ENCODE measurements around the gene STARD5. TPM values are rescaled to one million over a fixed set of nuclear protein-coding genes. Genes with fewer than 3 reads are reported as not detected.

Gene STARD5
- total and polyA plus RNA-seq, 2 of the 8 experiments (the other 6 are each of a cell fraction or from before 2014, with no cell fraction given), result 5.5 to 10.4 TPM

DNA sequence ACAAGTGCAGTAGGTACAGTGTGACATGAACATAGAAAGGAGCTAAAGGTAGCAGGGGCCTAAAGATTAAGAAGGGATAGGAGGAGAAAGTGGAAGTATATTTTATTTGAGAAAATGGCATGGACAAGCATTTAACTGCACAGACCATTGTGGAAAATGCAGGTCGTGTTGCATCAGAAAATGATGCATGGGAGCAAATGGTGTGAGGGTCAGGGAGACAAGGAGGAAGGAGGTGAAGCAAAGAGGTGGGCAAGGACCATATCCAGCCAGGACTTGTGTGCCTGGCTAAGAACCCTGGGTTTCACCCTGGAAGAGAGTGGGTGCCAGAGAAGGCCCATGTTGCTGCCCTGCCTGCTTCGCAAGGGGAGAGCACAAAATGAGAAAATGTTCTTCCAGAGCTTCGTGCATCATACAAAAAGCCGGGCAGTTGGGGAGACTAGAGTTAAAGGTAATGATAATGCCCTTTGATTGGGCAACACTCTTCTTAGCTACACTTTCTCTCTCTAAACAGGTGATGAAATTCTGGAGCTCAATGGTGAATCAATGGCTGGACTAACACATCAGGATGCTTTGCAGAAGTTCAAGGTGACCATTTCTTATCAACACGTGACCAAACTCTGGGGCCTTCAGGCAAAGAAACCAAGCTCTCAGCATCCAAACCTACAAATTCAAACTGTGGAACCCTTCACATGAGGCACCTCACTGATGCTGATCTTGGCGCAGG lies 45.5 kb downstream of the STARD5 start:
- no peaks in the 10 kb centered on the region for H4K20me1 ChIP-seq (replicated peaks in 1 of 2; ENCODE audit: control insufficient read depth in 1 of 2, insufficient read depth in 2 of 2, low read length in 2 of 2)
- no peak overlapping the region for H2BK120ac ChIP-seq (replicated peaks; ENCODE audit: low read depth, low read length)
- H3K4ac ChIP-seq (replicated peaks; ENCODE audit: insufficient read length, low read depth, low read length), result no peak overlapping the region
- no peak overlapping the region for H2AK5ac ChIP-seq (ENCODE audit: low read depth, low read length)
- H3K79me2 ChIP-seq (ENCODE audit: control insufficient read depth in 1 of 2, insufficient read depth in 2 of 2, low read length in 2 of 2), result no peaks in the 10 kb centered on the region
- H2BK20ac ChIP-seq (ENCODE audit: low read length), result no peak overlapping the region
- DNase-seq (ENCODE audit: low read depth in 1 of 2, low spot score in 2 of 2) (no peak), FAIRE-seq (no peak)
- H3K23me2 ChIP-seq (ENCODE audit: low read depth, low read length), result no peaks in the 10 kb centered on the region
- no peak overlapping the region for H3K14ac ChIP-seq (ENCODE audit: insufficient read length)
- peaks cover 6 to 12% of the 10 kb centered on the region in 2 experiments; a peak in 2 of 4 replicates for H3K9me3 ChIP-seq (ENCODE audit: insufficient read depth in 2 of 2, low read depth in 1 of 2, low read length in 1 of 2)
- WGBS, 2 experiments (ENCODE audit: extremely low coverage in 1 of 2, insufficient coverage in 1 of 2, insufficient read length in 1 of 2, insufficient replicate concordance in 2 of 2, low coverage in 1 of 2, low lambda C conversion rate in 2 of 2, missing lambda C conversion rate in 1 of 2), result 88% methylated on average over 6 of the region's 6 CpGs; no CpG with 5 or more reads in 1 of the 2 experiments
- H3K4me1 ChIP-seq (replicated peaks in 1 of 4; ENCODE audit: control insufficient read depth in 3 of 4, insufficient read depth in 4 of 4, low read length in 3 of 4), result no peaks in the 10 kb centered on the region
- POLR2A ChIA-PET (ENCODE audit: partially characterized antibody), result no interaction called here
- H2BK15ac ChIP-seq (ENCODE audit: low read length), result no peak overlapping the region
- no peak overlapping the region for H4K91ac ChIP-seq (replicated peaks; ENCODE audit: insufficient read length, low read length)
- H3K9ac ChIP-seq (replicated peaks in 1 of 4; ENCODE audit: extremely low read depth in 1 of 4, low read depth in 3 of 4, low read length in 3 of 4), result no peak overlapping the region
- H3K36me3 ChIP-seq (ENCODE audit: control insufficient read depth in 2 of 4, insufficient read depth in 4 of 4, low read length in 3 of 4), result no peaks in the 10 kb centered on the region
- H3K79me1 ChIP-seq (ENCODE audit: low read depth, low read length), result no peaks in the 10 kb centered on the region
- CTCF ChIA-PET (ENCODE audit: partially characterized antibody), result interaction anchor here (1.8 to 3.3 kb wide), 3 partner anchors 12 to 122 kb away, joined by 5 to 21 read pairs (median 14); no protein-coding TSS in a partner anchor
- H4K5ac ChIP-seq (ENCODE audit: insufficient read length, low read depth, low read length), result no peak overlapping the region
- H2BK5ac ChIP-seq (ENCODE audit: low read depth, low read length), result no peak overlapping the region
- no peak overlapping the region for H2AFZ ChIP-seq (ENCODE audit: low read length)
- no peak overlapping the region for H3K56ac ChIP-seq (replicated peaks; ENCODE audit: insufficient read length, low read depth, low read length)
- no peak overlapping the region for H3K18ac ChIP-seq (ENCODE audit: extremely low read depth, low read length)
- no peak overlapping the region for H3K4me2 ChIP-seq (ENCODE audit: insufficient read depth in 1 of 2, low read depth in 2 of 2, low read length in 2 of 2)
- H3K4me3 ChIP-seq (ENCODE audit: extremely low read depth in 1 of 4, insufficient read depth in 2 of 4, low read depth in 3 of 4, low read length in 4 of 4), result no peak overlapping the region
- H2BK12ac ChIP-seq (ENCODE audit: low read depth, low read length), result no peak overlapping the region
- no peak overlapping the region for H4K8ac ChIP-seq (ENCODE audit: extremely low read depth, insufficient read depth, low read length)
- H3K27ac ChIP-seq (ENCODE audit: low read depth, low read length), result no peak overlapping the region
- H3K23ac ChIP-seq (ENCODE audit: insufficient read length), result no peak overlapping the region
- H3K27me3 ChIP-seq (replicated peaks in 1 of 4; ENCODE audit: control insufficient read depth in 3 of 4, extremely low read depth in 1 of 4, insufficient read depth in 3 of 4, low read length in 3 of 4), result no peaks in the 10 kb centered on the region
- TF ChIP-seq SIX5 (IDR thresholded peaks at IDR 0.05; ENCODE audit: low read depth, low read length) (no peak), CHD2 (IDR thresholded peaks at IDR 0.05; ENCODE audit: low read length) (no peak), RNF2 (IDR thresholded peaks at IDR 0.05; ENCODE audit: borderline replicate concordance, low read depth, low read length, missing control alignments, poor library complexity, severe bottlenecking) (no peak), EZH2 (IDR thresholded peaks at IDR 0.05; ENCODE audit: low read depth, low read length, severe bottlenecking) (no peak), TBP (IDR thresholded peaks at IDR 0.05; ENCODE audit: low read depth, low read length) (no peak), BCL11A (IDR thresholded peaks at IDR 0.05; ENCODE audit: low read depth in 2 of 2, low read length in 2 of 2) (no peak), KDM1A (IDR thresholded peaks at IDR 0.05; ENCODE audit: borderline replicate concordance, low read length) (no peak), POLR2A (IDR thresholded peaks at IDR 0.05; ENCODE audit: control extremely low read depth in 1 of 2, low read depth in 2 of 2, low read length in 2 of 2) (no peak), CEBPB (IDR thresholded peaks at IDR 0.05; ENCODE audit: low read depth, low read length) (no peak), ASH2L (IDR thresholded peaks at IDR 0.05; ENCODE audit: low read length) (no peak), TCF12 (IDR thresholded peaks at IDR 0.05; ENCODE audit: low read depth, low read length) (no peak)
- TF ChIP-seq, protein P1, sequence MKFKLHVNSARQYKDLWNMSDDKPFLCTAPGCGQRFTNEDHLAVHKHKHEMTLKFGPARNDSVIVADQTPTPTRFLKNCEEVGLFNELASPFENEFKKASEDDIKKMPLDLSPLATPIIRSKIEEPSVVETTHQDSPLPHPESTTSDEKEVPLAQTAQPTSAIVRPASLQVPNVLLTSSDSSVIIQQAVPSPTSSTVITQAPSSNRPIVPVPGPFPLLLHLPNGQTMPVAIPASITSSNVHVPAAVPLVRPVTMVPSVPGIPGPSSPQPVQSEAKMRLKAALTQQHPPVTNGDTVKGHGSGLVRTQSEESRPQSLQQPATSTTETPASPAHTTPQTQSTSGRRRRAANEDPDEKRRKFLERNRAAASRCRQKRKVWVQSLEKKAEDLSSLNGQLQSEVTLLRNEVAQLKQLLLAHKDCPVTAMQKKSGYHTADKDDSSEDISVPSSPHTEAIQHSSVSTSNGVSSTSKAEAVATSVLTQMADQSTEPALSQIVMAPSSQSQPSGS (IDR thresholded peaks at IDR 0.05; ENCODE audit: low read length), result no peak

Data from H1 (cell line).